Vagina (tissue), 2 donors: ENCODE data around the gene PSMA6. TPM values are rescaled to one million over a fixed set of nuclear protein-coding genes. Genes with fewer than 3 reads are reported as not detected.

Experiments used
- DNase-seq, 2 donors: peaks; one replicate each; pipeline ENCODE4 v3.0.0-alpha.2; 2017; ENCODE audit errors: extremely low spot score in 2 of 2
- H3K27ac ChIP-seq: fragments of 200-600 bp; sonication (generic); one replicate; pipeline ENCODE4 v1.5.1; 2019
- H3K27me3 ChIP-seq: fragments of 200-600 bp; sonication (generic); one replicate; pipeline ENCODE4 v1.5.1; 2019
- H3K36me3 ChIP-seq, 2 donors: fragments of 200-600 bp; sonication (generic); one replicate each; pipeline ENCODE4 v1.5.1; 2017 to 2019
- H3K4me1 ChIP-seq: fragments of 200-600 bp; sonication (generic); one replicate; pipeline ENCODE4 v1.5.1; 2019
- H3K4me3 ChIP-seq, 2 donors: fragments of 200-600 bp; sonication (generic); 1 replicate in 1 of 2; 2 replicates in 1 of 2; pipeline ENCODE4 v1.5.1; 2016 to 2019
- H3K9me3 ChIP-seq: fragments of 200-600 bp; sonication (generic); one replicate; pipeline ENCODE4 v1.5.1; 2019
- CTCF ChIP-seq, 3 experiments: fragments of 450-650 bp in 2 of 3; fragments of 200-600 bp in 1 of 3; sonication (generic) in 1 of 3; IDR thresholded peaks; one replicate each; pipeline ENCODE4 v1.5.1; 2017 to 2019; ENCODE audit warnings: antibody characterized with exemption in 3 of 3, mild to moderate bottlenecking in 2 of 3, moderate library complexity in 2 of 3
- POLR2A ChIP-seq, 2 donors: fragments of 450-650 bp; IDR thresholded peaks; one replicate each; pipeline ENCODE4 v1.6.1; 2017; ENCODE audit warnings: antibody characterized with exemption in 2 of 2, mild to moderate bottlenecking in 2 of 2, moderate library complexity in 2 of 2
- POLR2AphosphoS5 ChIP-seq, 2 donors: sonication (generic); formaldehyde crosslinking; IDR thresholded peaks; one replicate each; pipeline ENCODE4 v1.9.0; 2017; ENCODE audit warnings: antibody characterized with exemption in 2 of 2, mild to moderate bottlenecking in 2 of 2, low read depth in 1 of 2; ENCODE audit not compliant: insufficient read depth in 1 of 2
- intact Hi-C: fragments of 100-400 bp; cut with DNase I; formaldehyde crosslinking; loops from one replicate; pipeline ENCODE4 v1.15.1; 2023
- total RNA-seq: library from RNA; depleted of rRNA; stranded (reverse); fragments of >200 nt; gene quantifications from one replicate; pipeline ENCODE4 v1.2.3, GENCODE V29; 2016

Gene PSMA6
- total RNA-seq, 1 donor from 2014 or later = 76.9 TPM

DNA sequence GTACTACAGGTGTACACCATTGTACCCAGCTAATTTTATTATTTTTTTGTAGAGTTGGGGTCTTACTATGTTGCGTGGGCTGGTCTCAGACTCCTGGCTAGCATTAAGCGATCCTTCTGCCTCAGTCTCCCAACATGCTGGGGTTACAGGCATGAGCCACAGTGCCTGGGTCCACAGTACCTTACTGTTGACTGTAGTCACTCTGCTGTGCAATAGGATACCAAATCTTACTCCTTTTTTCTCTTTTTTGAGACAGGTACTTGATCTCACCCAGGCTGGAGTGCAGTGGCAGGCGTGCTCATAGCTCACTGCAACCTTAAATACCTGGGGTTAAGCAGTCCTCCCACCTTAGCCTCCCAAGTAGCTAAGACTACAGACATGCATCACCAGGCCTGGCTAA, 25.6 kb downstream of the PSMA6 start:
- intact Hi-C loops = no loop called here
- no peaks in the 10 kb centered on the region for H3K9me3 ChIP-seq
- peaks cover 0 to 59% of the 10 kb centered on the region in 2 donors for H3K36me3 ChIP-seq
- no peak overlapping the region for H3K4me3 ChIP-seq
- H3K4me1 ChIP-seq = no peaks in the 10 kb centered on the region
- TF ChIP-seq POLR2AphosphoS5 (IDR thresholded peaks at IDR 0.05; ENCODE audit: insufficient read depth in 1 of 2, low read depth in 1 of 2) = no peak
- no peak for TF ChIP-seq CTCF (IDR thresholded peaks at IDR 0.05)
- TF ChIP-seq POLR2A (IDR thresholded peaks at IDR 0.05) = no peak
- DNase-seq = no peak
- no peaks in the 10 kb centered on the region for H3K27me3 ChIP-seq
- H3K27ac ChIP-seq = no peak overlapping the region

- no peaks in the 10 kb centered on the region for H3K4me1 ChIP-seq
- TF ChIP-seq POLR2AphosphoS5 (IDR thresholded peaks at IDR 0.05; ENCODE audit: insufficient read depth in 1 of 2, low read depth in 1 of 2) (no peak), CTCF (IDR thresholded peaks at IDR 0.05) (no peak), POLR2A (IDR thresholded peaks at IDR 0.05) (no peak)
- H3K27ac ChIP-seq = no peak overlapping the region
- no peak for DNase-seq
- intact Hi-C loops = no loop called here
- no peaks in the 10 kb centered on the region for H3K9me3 ChIP-seq
- H3K4me3 ChIP-seq = no peak overlapping the region
- peaks cover 0 to 43% of the 10 kb centered on the region in 2 donors for H3K36me3 ChIP-seq
- H3K27me3 ChIP-seq = no peaks in the 10 kb centered on the region
Measured at GRCh38 chr14:35319509-35319908, 27.3 kb downstream of the PSMA6 start.

- intact Hi-C loops = no loop called here
- Histone ChIP-seq H3K36me3 (peaks cover 0 to 34% of the 10 kb centered on the region in 2 donors), H3K27me3 (no peaks in the 10 kb centered on the region), H3K4me3 (no peak overlapping the region), H3K9me3 (no peaks in the 10 kb centered on the region), H3K4me1 (no peaks in the 10 kb centered on the region), H3K27ac (no peak overlapping the region)
- no peak for DNase-seq
- TF ChIP-seq POLR2A (IDR thresholded peaks at IDR 0.05) (no peak), POLR2AphosphoS5 (IDR thresholded peaks at IDR 0.05; ENCODE audit: insufficient read depth in 1 of 2, low read depth in 1 of 2) (no peak), CTCF (IDR thresholded peaks at IDR 0.05) (no peak)
Measured at GRCh38 chr14:35320472-35320871, 28.3 kb downstream of the PSMA6 start.

DNA sequence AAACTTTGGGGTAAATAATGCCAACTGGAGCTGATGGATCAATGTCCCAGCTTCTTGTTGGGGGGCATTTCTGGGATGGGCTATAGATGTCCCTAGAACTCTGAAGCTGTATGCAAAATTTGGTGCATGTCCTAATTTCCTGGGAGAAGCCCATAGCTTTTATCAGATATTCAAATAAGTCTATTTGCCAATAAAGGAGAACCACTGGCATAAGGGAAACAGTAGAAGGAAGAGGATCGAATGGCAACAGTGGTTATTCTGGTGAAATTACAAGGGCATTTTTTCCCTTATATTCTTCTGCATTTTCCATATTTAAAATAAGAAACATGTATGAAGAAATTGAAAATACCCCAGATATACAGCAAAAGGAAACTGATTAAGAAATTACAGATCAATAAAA, 34.2 kb downstream of the PSMA6 start:
- intact Hi-C loops = no loop called here
- Histone ChIP-seq H3K27me3 (no peaks in the 10 kb centered on the region), H3K4me1 (no peaks in the 10 kb centered on the region), H3K4me3 (no peak overlapping the region), H3K9me3 (no peaks in the 10 kb centered on the region), H3K36me3 (no peaks in the 10 kb centered on the region), H3K27ac (no peak overlapping the region)
- no peak for DNase-seq
- TF ChIP-seq CTCF (IDR thresholded peaks at IDR 0.05) = no peak
- no peak for TF ChIP-seq POLR2AphosphoS5 (IDR thresholded peaks at IDR 0.05; ENCODE audit: insufficient read depth in 1 of 2, low read depth in 1 of 2)
- no peak for TF ChIP-seq POLR2A (IDR thresholded peaks at IDR 0.05)

- no peak overlapping the region for H3K4me3 ChIP-seq
- no peak for DNase-seq
- TF ChIP-seq POLR2AphosphoS5 (IDR thresholded peaks at IDR 0.05; ENCODE audit: insufficient read depth in 1 of 2, low read depth in 1 of 2) = peak in 1 of 2 donors; percentile 78
- TF ChIP-seq POLR2A (IDR thresholded peaks at IDR 0.05) = no peak
- no peak for TF ChIP-seq CTCF (IDR thresholded peaks at IDR 0.05)
- intact Hi-C loops = no loop called here
- H3K27me3 ChIP-seq = no peaks in the 10 kb centered on the region
- H3K4me1 ChIP-seq = peaks cover 44% of the 10 kb centered on the region
- H3K9me3 ChIP-seq = no peaks in the 10 kb centered on the region
- H3K27ac ChIP-seq = peak overlapping the region; percentile 91
- no peaks in the 10 kb centered on the region for H3K36me3 ChIP-seq
Measured at GRCh38 chr14:35331605-35332516, 39.7 kb downstream of the PSMA6 start.
